Trophoblast cell (in vitro differentiated cells and primary cell): ENCODE results near the gene FBXO31.

ENCODE experiments used
- DNase-seq, 2 donors: peaks; one replicate each; pipeline ENCODE4 v3.0.0-alpha.2; 2016
- H2AFZ ChIP-seq: 2 replicates; pipeline ENCODE4 v1.6.1; 2013; ENCODE audit warnings: low read length, moderate library complexity, mild to moderate bottlenecking; ENCODE audit not compliant: insufficient read depth, poor library complexity
- H2AK5ac ChIP-seq: 2 replicates; pipeline ENCODE4 v1.6.1; 2013; ENCODE audit warnings: mild to moderate bottlenecking, low read length
- H2BK120ac ChIP-seq: 2 replicates; pipeline ENCODE4 v1.6.1; 2013; ENCODE audit warnings: low read length, mild to moderate bottlenecking, moderate library complexity; ENCODE audit not compliant: insufficient read depth, poor library complexity
- H2BK12ac ChIP-seq: 2 replicates; pipeline ENCODE4 v1.6.1; 2013; ENCODE audit warnings: mild to moderate bottlenecking, low read length, moderate library complexity
- H2BK5ac ChIP-seq: 2 replicates; pipeline ENCODE4 v1.6.1; 2013; ENCODE audit warnings: low read length, low read depth, moderate library complexity, mild to moderate bottlenecking; ENCODE audit not compliant: poor library complexity
- H3K14ac ChIP-seq: 2 replicates; pipeline ENCODE4 v1.6.1; 2013; ENCODE audit warnings: mild to moderate bottlenecking, low read length
- H3K18ac ChIP-seq: 2 replicates; pipeline ENCODE4 v1.6.1; 2013; ENCODE audit warnings: mild to moderate bottlenecking, low read length
- H3K23ac ChIP-seq: 2 replicates; pipeline ENCODE4 v1.6.1; 2013; ENCODE audit warnings: low read length
- H3K27ac ChIP-seq: 2 replicates; pipeline ENCODE4 v1.5.1; 2013; ENCODE audit warnings: low read depth, mild to moderate bottlenecking, inconsistent platforms, low read length, moderate library complexity
- H3K27me3 ChIP-seq: 2 replicates; pipeline ENCODE4 v1.6.1; 2013; ENCODE audit warnings: inconsistent platforms, mild to moderate bottlenecking, low read length, moderate library complexity; ENCODE audit not compliant: insufficient read depth
- H3K36me3 ChIP-seq, 2 experiments: 1 replicate in 1 of 2; 2 replicates in 1 of 2; pipeline ENCODE4 v1.6.1; 2013; ENCODE audit warnings: low read length in 2 of 2, mild to moderate bottlenecking in 2 of 2, moderate library complexity in 1 of 2; ENCODE audit not compliant: insufficient read depth in 2 of 2, control insufficient read depth in 1 of 2
- H3K4ac ChIP-seq: 2 replicates; pipeline ENCODE4 v1.6.1; 2013; ENCODE audit warnings: low read depth, mild to moderate bottlenecking, low read length, moderate library complexity
- H3K4me1 ChIP-seq, 2 experiments: 1 replicate in 1 of 2; 2 replicates in 1 of 2; pipeline ENCODE4 v1.6.1; 2013; ENCODE audit warnings: low read length in 2 of 2, mild to moderate bottlenecking in 2 of 2, moderate library complexity in 1 of 2; ENCODE audit not compliant: insufficient read depth in 2 of 2, control insufficient read depth in 1 of 2
- H3K4me2 ChIP-seq: 2 replicates; pipeline ENCODE4 v1.6.1; 2013; ENCODE audit warnings: inconsistent platforms, mild to moderate bottlenecking, low read length, moderate library complexity
- H3K4me3 ChIP-seq: 2 replicates; pipeline ENCODE4 v1.5.1; 2013; ENCODE audit warnings: mild to moderate bottlenecking, low read depth, low read length, inconsistent platforms
- H3K79me1 ChIP-seq: one replicate; pipeline ENCODE4 v1.6.1; 2013; ENCODE audit warnings: low read length
- H3K79me2 ChIP-seq: 2 replicates; pipeline ENCODE4 v1.6.1; 2013; ENCODE audit warnings: low read length, mild to moderate bottlenecking; ENCODE audit not compliant: control insufficient read depth, insufficient read depth, poor library complexity
- H3K9ac ChIP-seq: 2 replicates; pipeline ENCODE4 v1.6.1; 2013; ENCODE audit warnings: mild to moderate bottlenecking, low read length
- H3K9me3 ChIP-seq: 2 replicates; pipeline ENCODE4 v1.6.1; 2013; ENCODE audit warnings: low read depth, mild to moderate bottlenecking, control low read depth, inconsistent platforms, low read length; ENCODE audit not compliant: insufficient read depth
- H4K12ac ChIP-seq: 2 replicates; pipeline ENCODE4 v1.6.1; 2013; ENCODE audit warnings: low read depth, mild to moderate bottlenecking, low read length, moderate library complexity
- H4K8ac ChIP-seq: 2 replicates; pipeline ENCODE4 v1.6.1; 2013; ENCODE audit warnings: low read depth, mild to moderate bottlenecking, low read length, moderate library complexity
- H4K91ac ChIP-seq: one replicate; pipeline ENCODE4 v1.6.1; 2013; ENCODE audit warnings: low read depth, mild to moderate bottlenecking, low read length, moderate library complexity
- WGBS: extraction: QIAGEN DNeasy Blood & Tissue Kit; methylation state at CpG from one replicate; pipeline ENCODE4 v1.1.7; 2013; ENCODE audit warnings: missing lambda C conversion rate; ENCODE audit not compliant: insufficient read length, insufficient coverage; ENCODE audit errors: extremely low coverage; 5-methylcytosine and 5-hydroxymethylcytosine counted together

The FBXO31 gene

DNA sequence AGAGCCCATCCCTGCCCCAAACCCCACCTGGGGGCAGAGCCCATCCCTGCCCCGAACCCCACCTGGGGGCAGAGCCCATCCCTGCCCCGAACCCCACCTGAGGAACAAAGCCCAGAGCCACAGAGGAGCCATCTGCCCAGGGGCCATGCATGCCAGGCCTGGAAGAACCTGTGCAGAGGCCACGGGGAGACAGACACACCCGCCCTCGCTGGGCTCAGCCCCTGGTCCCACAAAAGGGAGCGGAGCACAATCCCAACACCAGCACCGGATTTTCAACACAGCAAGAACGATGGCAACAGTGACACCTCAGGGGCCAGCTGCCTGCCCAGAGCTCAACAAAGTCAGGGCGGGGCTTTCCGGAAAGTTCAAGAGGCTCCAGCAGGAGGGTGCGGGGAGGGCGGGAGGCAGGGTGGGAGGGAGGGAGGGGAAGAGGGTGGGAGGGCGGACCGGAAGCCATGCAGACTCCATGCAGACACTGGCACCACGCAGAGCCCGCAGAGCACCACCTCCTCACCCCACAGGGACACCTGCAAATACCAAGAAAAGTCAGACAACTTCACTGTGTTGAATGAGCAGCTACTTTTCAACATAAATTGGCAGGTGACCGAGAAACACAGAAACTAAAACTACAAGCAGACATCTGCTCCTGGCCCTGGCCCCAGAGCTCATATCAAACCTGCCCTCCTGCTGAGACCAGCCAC lies 38.5 kb downstream of the FBXO31 start:
- Histone ChIP-seq H3K4ac (no peak overlapping the region), H3K18ac (no peak overlapping the region), H2BK5ac (no peak overlapping the region), H3K4me2 (no peak overlapping the region), H4K12ac (no peak overlapping the region), H3K79me1 (no peaks in the 10 kb centered on the region), H3K4me3 (no peak overlapping the region), H3K27me3 (no peaks in the 10 kb centered on the region), H2AK5ac (no peak overlapping the region), H3K79me2 (no peaks in the 10 kb centered on the region), H3K14ac (no peak overlapping the region), H3K27ac (no peak overlapping the region), H3K4me1 (no peaks in the 10 kb centered on the region), H2BK12ac (no peak overlapping the region), H3K36me3 (peaks cover 28 to 37% of the 10 kb centered on the region in 2 experiments), H3K9me3 (peaks cover 2% of the 10 kb centered on the region), H3K9ac (no peak overlapping the region), H3K23ac (no peak overlapping the region), H2AFZ (no peak overlapping the region), H4K8ac (no peak overlapping the region), H2BK120ac (no peak overlapping the region), H4K91ac (no peak overlapping the region)
- WGBS, result no CpG with 5 or more reads among the region's 17 CpGs
- DNase-seq, result no peak

DNA sequence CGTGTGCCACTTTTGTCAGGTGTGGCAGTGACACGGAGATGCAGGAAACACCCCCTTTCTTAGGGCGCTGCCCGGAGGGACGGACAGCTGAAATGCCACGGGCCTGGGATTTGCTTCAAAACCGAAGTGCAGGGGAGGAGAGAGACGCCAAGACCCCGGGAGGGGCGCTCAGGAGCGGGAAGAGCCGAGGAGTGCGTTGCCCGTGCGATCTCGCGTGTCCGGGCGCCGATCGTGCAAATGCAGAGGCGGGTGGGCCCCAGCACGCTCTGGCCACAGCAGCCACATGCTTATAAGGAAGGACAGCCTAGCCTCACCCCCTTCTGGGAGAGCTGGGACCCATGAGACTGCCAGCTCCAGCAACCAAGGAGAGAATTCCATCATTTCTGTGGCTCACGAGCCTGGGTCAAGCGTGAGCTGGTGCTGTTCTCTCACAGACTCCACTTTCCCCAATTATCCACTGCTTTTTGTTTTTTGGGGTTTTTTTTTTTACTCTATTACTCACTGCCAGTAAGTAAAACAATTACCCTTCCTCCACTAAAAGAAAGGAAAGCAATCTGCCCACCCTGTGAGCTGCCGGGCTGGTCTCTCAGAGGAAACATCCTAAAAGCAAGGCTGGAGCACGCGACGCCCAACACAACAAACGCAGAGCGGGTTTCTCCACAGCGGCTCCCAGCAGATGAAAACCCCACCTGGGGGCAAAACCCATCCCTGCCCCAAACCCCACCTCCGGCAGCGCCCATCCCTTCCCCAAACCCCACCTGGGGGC lies 39.2 kb downstream of the FBXO31 start:
- Histone ChIP-seq H2BK5ac (no peak overlapping the region), H2AFZ (no peak overlapping the region), H3K27me3 (no peaks in the 10 kb centered on the region), H3K18ac (no peak overlapping the region), H3K79me2 (no peaks in the 10 kb centered on the region), H3K79me1 (no peaks in the 10 kb centered on the region), H2AK5ac (no peak overlapping the region), H3K36me3 (peaks cover 28 to 37% of the 10 kb centered on the region in 2 experiments), H3K4me2 (no peak overlapping the region), H2BK12ac (no peak overlapping the region), H3K14ac (no peak overlapping the region), H4K12ac (no peak overlapping the region), H4K91ac (no peak overlapping the region), H3K23ac (no peak overlapping the region), H3K27ac (no peak overlapping the region), H3K4me1 (no peaks in the 10 kb centered on the region), H4K8ac (no peak overlapping the region), H3K9ac (no peak overlapping the region), H2BK120ac (no peak overlapping the region), H3K4me3 (no peak overlapping the region), H3K4ac (no peak overlapping the region), H3K9me3 (no peaks in the 10 kb centered on the region)
- no peak for DNase-seq
- no CpG with 5 or more reads among the region's 34 CpGs for WGBS

DNA sequence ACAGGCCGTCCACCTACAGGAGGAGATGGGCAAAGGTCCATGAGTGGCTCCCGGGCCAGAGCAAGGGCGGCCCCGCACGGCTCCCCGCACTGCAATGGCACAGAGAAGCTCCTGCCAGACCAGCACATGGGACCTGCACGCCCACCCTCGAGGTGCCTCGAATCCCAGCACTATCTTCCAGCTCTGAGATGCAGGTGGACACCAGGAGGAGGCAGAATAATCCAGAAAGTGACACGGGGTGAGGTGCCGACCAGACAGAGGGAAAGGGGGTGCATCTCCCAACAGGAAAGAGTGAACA lies 39.9 kb downstream of the FBXO31 start:
- no peak overlapping the region for H2BK120ac ChIP-seq
- H2AFZ ChIP-seq, result no peak overlapping the region
- no peaks in the 10 kb centered on the region for H3K79me1 ChIP-seq
- no peaks in the 10 kb centered on the region for H3K4me1 ChIP-seq
- H4K91ac ChIP-seq, result no peak overlapping the region
- no peak overlapping the region for H2BK5ac ChIP-seq
- peaks cover 28 to 36% of the 10 kb centered on the region in 2 experiments for H3K36me3 ChIP-seq
- no peak for DNase-seq
- H3K9me3 ChIP-seq, result no peaks in the 10 kb centered on the region
- H3K4me2 ChIP-seq, result no peak overlapping the region
- no peak overlapping the region for H3K4me3 ChIP-seq
- no peak overlapping the region for H3K4ac ChIP-seq
- no CpG with 5 or more reads among the region's 11 CpGs for WGBS
- H3K27ac ChIP-seq, result no peak overlapping the region
- H2AK5ac ChIP-seq, result no peak overlapping the region
- H3K9ac ChIP-seq, result no peak overlapping the region
- H3K27me3 ChIP-seq, result no peaks in the 10 kb centered on the region
- H3K18ac ChIP-seq, result no peak overlapping the region
- no peaks in the 10 kb centered on the region for H3K79me2 ChIP-seq
- no peak overlapping the region for H3K14ac ChIP-seq
- no peak overlapping the region for H4K12ac ChIP-seq
- no peak overlapping the region for H4K8ac ChIP-seq
- H3K23ac ChIP-seq, result no peak overlapping the region
- no peak overlapping the region for H2BK12ac ChIP-seq

DNA sequence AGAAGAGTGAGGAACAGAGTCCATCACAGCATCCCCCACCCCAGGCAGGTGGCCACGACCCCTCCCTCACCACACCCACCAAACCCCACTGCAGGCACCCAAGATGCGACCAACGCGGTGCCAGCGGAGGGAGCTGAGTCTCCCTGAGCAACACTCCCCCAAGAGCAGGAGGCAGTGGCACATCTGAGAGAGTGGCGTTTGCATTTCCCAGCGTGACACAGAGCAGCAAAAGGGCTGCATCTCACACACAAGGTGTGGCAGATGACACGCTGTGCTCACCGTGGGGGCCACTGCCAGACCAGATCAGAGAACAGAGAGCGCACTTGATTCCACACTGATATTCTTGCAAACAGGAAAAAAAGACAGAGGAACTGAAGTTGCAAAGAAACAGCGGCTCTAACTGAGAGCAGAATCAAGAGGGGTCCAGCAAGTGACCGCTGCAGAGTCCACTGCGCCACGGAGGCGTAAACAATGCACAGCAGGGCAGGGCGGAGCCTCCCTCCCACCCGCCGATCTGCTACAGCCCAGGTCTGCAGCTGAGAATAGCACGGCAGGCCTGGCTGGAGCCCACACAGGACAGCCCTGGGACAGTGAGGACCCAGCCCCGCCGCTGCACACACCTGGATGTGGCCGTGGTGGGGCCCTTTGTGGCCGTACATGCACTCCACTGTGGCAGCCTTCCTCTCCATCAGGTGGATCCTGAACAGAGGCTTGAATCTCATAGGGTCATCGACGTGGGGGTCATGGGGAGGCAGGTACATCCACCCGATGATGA lies 40.4 kb downstream of the FBXO31 start:
- Histone ChIP-seq H3K4me2 (no peak overlapping the region), H3K23ac (no peak overlapping the region), H3K79me2 (no peaks in the 10 kb centered on the region), H3K79me1 (no peaks in the 10 kb centered on the region), H3K27me3 (no peaks in the 10 kb centered on the region), H2BK120ac (no peak overlapping the region), H3K14ac (no peak overlapping the region), H3K4me1 (no peaks in the 10 kb centered on the region), H3K27ac (no peak overlapping the region), H3K36me3 (peaks cover 23 to 31% of the 10 kb centered on the region in 2 experiments), H3K9me3 (no peaks in the 10 kb centered on the region), H3K4me3 (no peak overlapping the region), H3K9ac (no peak overlapping the region), H4K8ac (no peak overlapping the region), H2AFZ (no peak overlapping the region), H4K91ac (no peak overlapping the region), H3K4ac (no peak overlapping the region), H2BK5ac (no peak overlapping the region), H3K18ac (no peak overlapping the region), H2AK5ac (no peak overlapping the region), H2BK12ac (no peak overlapping the region), H4K12ac (no peak overlapping the region)
- no CpG with 5 or more reads among the region's 26 CpGs for WGBS
- DNase-seq, result no peak
